Lung (tissue), 12 donors: ENCODE results near the gene HDAC10. TPM values are rescaled to one million over a fixed set of nuclear protein-coding genes. Genes with fewer than 3 reads are reported as not detected.
A peak's percentile ranks its signal among the peaks of the same experiment; 100 is the strongest.

ENCODE experiments used
- ATAC-seq: fragments of 200-7000 bp; cut with Tn5 transposase; one replicate; pipeline ENCODE4 v1.9.1; 2020; ENCODE audit warnings: moderate number of reproducible peaks; ENCODE audit not compliant: insufficient read depth, low FRiP score
- DNase-seq, 3 donors: peaks; one replicate each; pipeline ENCODE4 v3.0.0-alpha.2; 2013 to 2017
- H3K27ac ChIP-seq, 2 donors: one replicate each; pipeline ENCODE4 v1.5.1; 2013; ENCODE audit warnings: mild to moderate bottlenecking in 2 of 2, moderate library complexity in 2 of 2, control low read depth in 1 of 2, inconsistent platforms in 1 of 2, low read depth in 1 of 2, low read length in 1 of 2
- H3K27me3 ChIP-seq, 3 donors: one replicate each; pipeline ENCODE4 v1.5.1; 2013; ENCODE audit warnings: low read length in 2 of 3; ENCODE audit not compliant: control insufficient read depth in 3 of 3, insufficient read depth in 3 of 3
- H3K36me3 ChIP-seq, 4 donors: one replicate each; pipeline ENCODE4 v1.5.1; 2013; ENCODE audit warnings: low read length in 4 of 4, mild to moderate bottlenecking in 1 of 4, moderate library complexity in 1 of 4; ENCODE audit not compliant: control insufficient read depth in 4 of 4, insufficient read depth in 4 of 4
- H3K4me1 ChIP-seq, 5 donors: one replicate each; pipeline ENCODE4 v1.5.1; 2013; ENCODE audit warnings: low read length in 5 of 5, mild to moderate bottlenecking in 2 of 5, moderate library complexity in 1 of 5; ENCODE audit not compliant: control insufficient read depth in 5 of 5, insufficient read depth in 5 of 5
- H3K4me3 ChIP-seq: one replicate; pipeline ENCODE4 v1.5.1; 2013; ENCODE audit warnings: mild to moderate bottlenecking, control low read depth, moderate library complexity
- H3K9ac ChIP-seq, 2 donors: one replicate each; pipeline ENCODE4 v1.5.1; 2013; ENCODE audit warnings: low read length in 2 of 2, control low read depth in 1 of 2; ENCODE audit not compliant: insufficient read depth in 1 of 2
- H3K9me3 ChIP-seq, 4 donors: one replicate each; pipeline ENCODE4 v1.5.1; 2013; ENCODE audit warnings: low read length in 3 of 4, mild to moderate bottlenecking in 1 of 4, moderate library complexity in 1 of 4; ENCODE audit not compliant: control insufficient read depth in 4 of 4, insufficient read depth in 3 of 4
- WGBS, 2 donors: extraction: QIAGEN DNeasy Blood & Tissue Kit; methylation state at CpG; one replicate each; pipeline ENCODE4 v1.1.7; 2013; 5-methylcytosine and 5-hydroxymethylcytosine counted together
- polyA plus RNA-seq, 2 donors: library from polyadenylated mRNA; stranded (reverse); fragments of 200-250 nt; gene quantifications; one replicate each; pipeline ENCODE4 v1.2.1, GENCODE V29; 2013
- total RNA-seq, 2 donors: library from RNA; depleted of rRNA in 1 of 2; stranded (reverse); fragments of >200 nt in 1 of 2; gene quantifications; one replicate each; pipeline ENCODE4 v1.2.1, GENCODE V29; 2014 to 2021
- TF ChIP-seq, protein P1 (sequence below): IDR thresholded peaks from 2 replicates; pipeline ENCODE4 v1.5.1; 2012; ENCODE audit warnings: mild to moderate bottlenecking; ENCODE audit errors: control extremely low read depth, extremely low read depth
- donor health status: control.
- donor health status: control.
- donor health status: Bipolar disorder and iron deficiency.
- donor health status: healthy.
- donor health status: DM: yes; HTN: yes; CAD: no.

Gene HDAC10
- total and polyA plus RNA-seq, 4 donors: 32.2 to 53.7 (median 36.3) TPM

DNA sequence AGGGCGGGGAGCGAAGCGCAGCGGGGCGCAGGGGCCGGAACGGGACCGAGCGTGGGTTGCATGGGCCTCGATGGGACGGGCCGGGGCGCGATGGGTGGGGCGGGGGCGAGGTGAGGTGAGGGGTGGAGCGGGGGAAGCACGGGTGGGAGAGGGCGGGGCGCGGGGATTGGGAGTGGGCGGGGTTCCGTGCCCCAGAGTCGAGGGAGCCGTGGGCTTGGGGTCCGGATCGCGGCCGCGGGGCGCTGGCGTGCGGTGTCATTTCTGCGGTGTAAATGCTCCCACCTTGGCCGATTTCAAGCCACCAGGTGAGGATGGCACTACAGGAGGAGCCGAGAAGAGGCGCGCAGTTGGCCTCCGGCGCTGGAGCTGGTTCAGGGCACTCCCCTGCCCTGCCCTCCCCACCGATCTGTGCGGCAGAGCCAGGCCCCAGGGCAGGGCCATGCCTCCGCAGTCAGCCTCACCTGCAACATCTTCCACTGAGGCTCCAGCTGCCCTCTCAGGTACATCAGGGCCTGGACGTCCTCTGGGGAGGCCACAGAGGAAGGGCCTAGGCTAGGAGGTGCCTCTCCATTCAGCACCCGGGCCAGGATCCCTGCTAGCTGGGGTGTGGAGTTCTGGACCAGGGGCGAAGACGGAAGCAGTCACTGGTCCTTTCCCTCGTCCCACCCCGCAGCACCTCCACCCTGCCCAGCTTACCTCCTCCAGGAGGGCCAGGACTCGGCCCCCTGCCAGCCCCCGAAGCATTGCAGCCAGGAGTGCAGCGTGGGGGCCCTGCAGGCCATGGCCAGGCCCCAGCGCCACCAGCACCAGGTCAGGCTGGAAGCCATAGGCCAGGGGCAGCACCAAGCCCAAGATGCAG, 5.6 kb downstream of the HDAC10 start:
- no peaks in the 10 kb centered on the region for H3K27me3 ChIP-seq
- DNase-seq: no peak
- ATAC-seq: peak; percentile 36
- peaks cover 0 to 16% (median 12%) of the 10 kb centered on the region in 4 donors for H3K36me3 ChIP-seq
- peak overlapping the region; percentile 82 to 97 for H3K27ac ChIP-seq
- peaks cover 8 to 47% (median 11%) of the 10 kb centered on the region in 5 donors for H3K4me1 ChIP-seq
- WGBS, 2 donors: 15 to 16% methylated on average over 42 to 53 of the region's 53 CpGs
- H3K4me3 ChIP-seq: peak overlapping the region; percentile 71
- TF ChIP-seq, protein P1, sequence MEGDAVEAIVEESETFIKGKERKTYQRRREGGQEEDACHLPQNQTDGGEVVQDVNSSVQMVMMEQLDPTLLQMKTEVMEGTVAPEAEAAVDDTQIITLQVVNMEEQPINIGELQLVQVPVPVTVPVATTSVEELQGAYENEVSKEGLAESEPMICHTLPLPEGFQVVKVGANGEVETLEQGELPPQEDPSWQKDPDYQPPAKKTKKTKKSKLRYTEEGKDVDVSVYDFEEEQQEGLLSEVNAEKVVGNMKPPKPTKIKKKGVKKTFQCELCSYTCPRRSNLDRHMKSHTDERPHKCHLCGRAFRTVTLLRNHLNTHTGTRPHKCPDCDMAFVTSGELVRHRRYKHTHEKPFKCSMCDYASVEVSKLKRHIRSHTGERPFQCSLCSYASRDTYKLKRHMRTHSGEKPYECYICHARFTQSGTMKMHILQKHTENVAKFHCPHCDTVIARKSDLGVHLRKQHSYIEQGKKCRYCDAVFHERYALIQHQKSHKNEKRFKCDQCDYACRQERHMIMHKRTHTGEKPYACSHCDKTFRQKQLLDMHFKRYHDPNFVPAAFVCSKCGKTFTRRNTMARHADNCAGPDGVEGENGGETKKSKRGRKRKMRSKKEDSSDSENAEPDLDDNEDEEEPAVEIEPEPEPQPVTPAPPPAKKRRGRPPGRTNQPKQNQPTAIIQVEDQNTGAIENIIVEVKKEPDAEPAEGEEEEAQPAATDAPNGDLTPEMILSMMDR: no peak
- H3K9ac ChIP-seq: peak overlapping the region; percentile 63 to 67
- H3K9me3 ChIP-seq: no peaks in the 10 kb centered on the region

DNA sequence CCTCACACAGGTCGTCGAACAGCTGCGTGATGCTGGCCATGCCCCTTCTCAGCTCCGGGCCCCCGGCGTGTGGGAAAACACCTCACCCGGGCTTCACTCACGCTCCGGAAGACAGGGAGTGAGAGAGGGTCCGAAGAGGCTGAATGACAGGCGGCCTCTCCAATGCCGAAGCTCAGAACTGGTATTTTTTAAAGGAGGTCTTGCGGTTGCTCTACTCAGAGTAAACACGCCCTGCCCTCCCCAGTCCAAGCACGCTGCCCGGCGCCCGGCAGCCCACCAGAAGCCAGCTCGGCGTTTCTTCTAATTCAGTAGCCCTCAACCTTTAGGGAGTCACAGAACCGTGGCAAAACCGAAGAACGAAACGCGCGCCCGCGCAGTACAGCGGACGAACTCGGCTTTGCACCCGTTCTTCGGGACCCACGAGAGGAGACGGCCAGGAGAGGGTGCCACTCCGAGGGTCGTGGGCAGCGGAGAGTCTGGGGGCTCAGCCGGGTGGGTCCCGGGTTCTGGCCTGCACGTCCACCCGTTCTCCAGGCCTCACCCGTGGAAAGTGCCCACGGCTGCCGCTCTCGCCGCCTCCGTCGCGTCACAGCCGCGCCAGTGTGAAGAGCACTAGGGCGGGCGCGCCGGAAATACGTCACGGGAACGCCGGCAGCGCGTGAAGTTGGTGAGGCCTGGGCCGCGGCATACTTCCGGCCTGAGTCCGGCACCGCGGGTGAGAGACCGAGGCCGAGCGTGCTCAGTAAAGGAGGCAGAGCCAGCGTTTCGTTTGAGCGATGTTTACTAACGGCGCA, 6.4 kb downstream of the HDAC10 start, which contains the start of gene TUBGCP6:
TSS of gene TUBGCP6 (minus strand) at position 604 of the 794 bp plus-strand sequence. CDS start at position 40, 564 bp downstream.
- Histone ChIP-seq H3K4me3 (peak within 1 kb of the TSS; percentile 71), H3K4me1 (peaks cover under 1 to 40% (median 7%) of the 10 kb centered on the region in 5 donors), H3K27me3 (no peaks in the 10 kb centered on the region), H3K27ac (peak within 1 kb of the TSS; percentile 82 to 97), H3K9me3 (no peaks in the 10 kb centered on the region), H3K36me3 (peaks cover 0 to 20% (median 19%) of the 10 kb centered on the region in 4 donors), H3K9ac (peak within 1 kb of the TSS; percentile 63 to 71)
- DNase-seq (peak; percentile 94 to 96 (median 94)), ATAC-seq (peak; percentile 87)
- TF ChIP-seq, protein P1: no peak
- 0% methylated on average over 74 to 76 of the region's 76 CpGs for WGBS, 2 donors

DNA sequence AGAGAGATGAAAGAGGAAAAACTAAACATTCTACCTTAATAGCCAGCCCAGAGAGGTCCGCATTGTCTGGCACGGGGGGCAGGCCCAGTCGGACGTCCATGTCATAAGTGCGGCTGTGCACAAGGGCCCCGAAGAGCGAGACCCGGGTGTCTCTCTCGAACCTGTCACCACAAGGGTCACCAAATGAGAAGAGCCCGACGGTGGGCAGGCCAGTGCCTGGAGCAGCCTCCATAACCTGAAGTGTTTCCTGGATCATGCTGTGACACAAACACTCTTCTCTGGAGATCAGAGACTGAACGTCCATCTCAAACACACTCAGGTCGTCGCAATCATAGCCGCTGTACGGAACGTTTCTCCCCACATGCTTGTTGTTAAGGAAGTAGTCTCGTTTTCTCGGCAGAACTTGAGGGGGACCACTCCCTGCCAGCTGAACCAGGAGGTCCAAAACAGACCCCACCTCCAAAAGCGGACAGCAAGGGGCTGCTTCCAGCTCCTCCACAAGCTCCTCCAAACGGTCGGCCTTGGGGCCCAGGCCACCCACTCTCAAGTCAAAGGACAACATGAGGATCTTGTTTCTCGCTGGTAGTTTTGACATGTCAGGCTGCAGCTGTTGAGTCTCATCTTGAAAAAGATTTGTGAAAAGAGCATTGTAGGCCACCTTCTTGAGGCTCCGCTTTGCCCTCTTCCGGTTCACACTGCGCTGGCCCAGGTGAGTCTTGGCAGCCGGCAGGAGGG, 7.2 kb downstream of the HDAC10 start:
- Histone ChIP-seq H3K4me1 (peaks cover 0 to 40% (median 7%) of the 10 kb centered on the region in 5 donors), H3K36me3 (peaks cover under 1 to 23% (median 22%) of the 10 kb centered on the region in 4 donors), H3K4me3 (peak overlapping the region; percentile 71), H3K9ac (peak overlapping the region; percentile 63 to 71), H3K27me3 (no peaks in the 10 kb centered on the region), H3K9me3 (no peaks in the 10 kb centered on the region), H3K27ac (peak overlapping the region; percentile 82 to 93)
- TF ChIP-seq, protein P1: no peak
- DNase-seq (peak in 1 of 3 donors; percentile 42), ATAC-seq (no peak)
- 11 to 22% methylated on average over 27 of the region's 27 CpGs for WGBS, 2 donors
